Panc1 (cell line): ENCODE data around the gene ASB16. TPM values are rescaled to one million over a fixed set of nuclear protein-coding genes. Genes with fewer than 3 reads are reported as not detected.

Experiments used
- ATAC-seq: fragments of 200-7000 bp; cut with Tn5 transposase; 2 replicates; pipeline ENCODE4 v1.9.1; 2020; ENCODE audit warnings: mild to moderate bottlenecking, moderate library complexity
- BruUV-seq: library from RNA; stranded (reverse); fragments of 400-500 nt; replicated peaks from 2 replicates; lab custom pipeline; 2021; lab: Mats Ljungman, UMichigan
- CTCF ChIA-PET: fragments of 300-600 bp; sonication (Branson Sonifier 250); formaldehyde crosslinking; loops from one replicate; lab custom pipeline; 2022; ENCODE audit warnings: antibody characterized with exemption; lab: Charles Lee
- POLR2A ChIA-PET: fragments of 300-600 bp; sonication (Branson Sonifier 250); formaldehyde crosslinking; loops from one replicate; lab custom pipeline; 2022; ENCODE audit warnings: antibody characterized with exemption; lab: Charles Lee
- DNase-seq: peaks from one replicate; pipeline ENCODE4 v3.0.0-alpha.2; 2010; ENCODE audit warnings: low read depth, low spot score
- H3K27ac ChIP-seq: 2 replicates; pipeline ENCODE4 v1.5.1; 2011; ENCODE audit warnings: mild to moderate bottlenecking, low read length, inconsistent platforms
- H3K27me3 ChIP-seq: fragments of 200-500 bp; sonication (Bioruptor generic); 2 replicates; pipeline ENCODE4 v1.6.0; 2014; ENCODE audit warnings: low read length, inconsistent platforms; ENCODE audit not compliant: control insufficient read depth, insufficient read depth
- H3K36me3 ChIP-seq: fragments of 200-500 bp; sonication (Bioruptor generic); 2 replicates; pipeline ENCODE4 v1.5.1; 2014; ENCODE audit warnings: inconsistent platforms, mild to moderate bottlenecking, low read length, moderate library complexity; ENCODE audit not compliant: control insufficient read depth, insufficient read depth
- H3K4me1 ChIP-seq: 2 replicates; pipeline ENCODE4 v1.5.1; 2011; ENCODE audit warnings: inconsistent platforms, mild to moderate bottlenecking, low read length, moderate library complexity; ENCODE audit not compliant: control insufficient read depth, insufficient read depth
- H3K4me3 ChIP-seq, 2 experiments: 2 replicates each; pipeline ENCODE4 v1.5.1; 2011 to 2012; ENCODE audit warnings: low read depth in 2 of 2, low read length in 2 of 2, mild to moderate bottlenecking in 2 of 2, inconsistent platforms in 1 of 2, moderate library complexity in 1 of 2
- H3K9me3 ChIP-seq: fragments of 200-500 bp; sonication (Bioruptor generic); 2 replicates; pipeline ENCODE4 v1.5.1; 2014; ENCODE audit warnings: low read depth, mild to moderate bottlenecking, inconsistent platforms, low read length, moderate library complexity; ENCODE audit not compliant: control insufficient read depth, insufficient read depth
- CTCF ChIP-seq: fragments of 450-650 bp; IDR thresholded peaks from 2 replicates; pipeline ENCODE4 v1.5.1; 2017; ENCODE audit warnings: mild to moderate bottlenecking
- POLR2AphosphoS5 ChIP-seq: IDR thresholded peaks from 2 replicates; pipeline ENCODE4 v1.6.1; 2012; ENCODE audit warnings: mild to moderate bottlenecking, low read depth, low read length, moderate library complexity
- REST ChIP-seq, 2 experiments: IDR thresholded peaks; 2 replicates each; pipeline ENCODE4 v1.6.1; 2011 to 2012; ENCODE audit warnings: low read depth in 2 of 2, control low read depth in 1 of 2, low read length in 1 of 2, mild to moderate bottlenecking in 1 of 2, moderate library complexity in 1 of 2; ENCODE audit not compliant: insufficient read depth in 1 of 2
- SIN3A ChIP-seq: IDR thresholded peaks from 2 replicates; pipeline ENCODE4 v1.6.1; 2012; ENCODE audit warnings: low read depth, mild to moderate bottlenecking, low read length, moderate library complexity, borderline replicate concordance; ENCODE audit not compliant: insufficient read depth
- TCF7L2 ChIP-seq: IDR thresholded peaks from 2 replicates; pipeline ENCODE4 v1.6.1; 2011; ENCODE audit warnings: mild to moderate bottlenecking, low read depth, low read length, inconsistent platforms
- in situ Hi-C: cut with HindIII; loops from 2 replicates; pipeline ENCODE4 v1.10.0; 2016; ENCODE audit warnings: low sequenced_read_pairs, low pct_unique_long_range_greater_than_20kb
- intact Hi-C: fragments of 100-400 bp; cut with micrococcal nuclease; formaldehyde crosslinking; loops from one replicate; pipeline ENCODE4 v1.10.0; 2022; ENCODE audit not compliant: unreplicated experiment
- total RNA-seq: library from RNA; stranded (reverse); gene quantifications from one replicate; pipeline ENCODE4 v1.2.1, GENCODE V29; 2021; ENCODE audit not compliant: unreplicated experiment

ASB16 gene
- total RNA-seq, 1 experiment from 2014 or later = not detected

GRCh38 chr17:44209786-44210341, 39.4 kb downstream of the ASB16 start:
- Histone ChIP-seq H3K9me3 (no peaks in the 10 kb centered on the region), H3K4me3 (no peak overlapping the region), H3K4me1 (peaks cover 16% of the 10 kb centered on the region), H3K27me3 (no peaks in the 10 kb centered on the region), H3K27ac (no peak overlapping the region; the same call in 1 of the 2 replicates), H3K36me3 (0 out of 2 replicates have a peak, but pooled peaks cover 2% of the 10 kb centered on the region)
- DNase-seq (no peak), ATAC-seq (no peak)
- POLR2A ChIA-PET = interaction anchor here (0.5 to 0.7 kb wide), 2 partner anchors 108 to 123 kb away, joined by 3 to 4 read pairs; no protein-coding TSS in a partner anchor
- in situ Hi-C loops (no loop called here), intact Hi-C loops (no loop called here)
- CTCF ChIA-PET = no interaction called here
- BruUV-seq = TSS peak; percentile 17
- TF ChIP-seq POLR2AphosphoS5 = no peak
- no peak for TF ChIP-seq TCF7L2
- TF ChIP-seq CTCF = no peak
- no peak for TF ChIP-seq SIN3A
- no peak for TF ChIP-seq REST (IDR thresholded peaks at IDR 0.05; ENCODE audit: insufficient read depth in 1 of 2, low read depth in 2 of 2, low read length in 1 of 2)

GRCh38 chr17:44210342-44211192, 40.1 kb downstream of the ASB16 start:
- no peak for DNase-seq
- H3K9me3 ChIP-seq = no peaks in the 10 kb centered on the region
- BruUV-seq = no TSS peak
- 0 out of 2 replicates have a peak, but pooled peaks cover 4% of the 10 kb centered on the region for H3K36me3 ChIP-seq
- ChIA-PET CTCF (no interaction called here), POLR2A (interaction anchor here (0.7 kb wide), 1 partner anchor 122 kb away, joined by 3 read pairs; no protein-coding TSS in a partner anchor)
- intact Hi-C loops (no loop called here), in situ Hi-C loops (no loop called here)
- no peaks in the 10 kb centered on the region for H3K27me3 ChIP-seq
- peak; percentile 84 for ATAC-seq
- no peak overlapping the region for H3K4me3 ChIP-seq
- peaks cover 11% of the 10 kb centered on the region for H3K4me1 ChIP-seq
- TF ChIP-seq CTCF (peak; percentile 97), TCF7L2 (no peak), SIN3A (0 out of 2 replicates have a peak, but pooled peaks have one; percentile 55)
- H3K27ac ChIP-seq = no peak overlapping the region
